ENCODE results near the gene MED15. TPM values are rescaled to one million over a fixed set of nuclear protein-coding genes. Genes with fewer than 3 reads are reported as not detected.

Gene MED15
- total RNA-seq, 1 donor from 2014 or later: 83.6 TPM

DNA sequence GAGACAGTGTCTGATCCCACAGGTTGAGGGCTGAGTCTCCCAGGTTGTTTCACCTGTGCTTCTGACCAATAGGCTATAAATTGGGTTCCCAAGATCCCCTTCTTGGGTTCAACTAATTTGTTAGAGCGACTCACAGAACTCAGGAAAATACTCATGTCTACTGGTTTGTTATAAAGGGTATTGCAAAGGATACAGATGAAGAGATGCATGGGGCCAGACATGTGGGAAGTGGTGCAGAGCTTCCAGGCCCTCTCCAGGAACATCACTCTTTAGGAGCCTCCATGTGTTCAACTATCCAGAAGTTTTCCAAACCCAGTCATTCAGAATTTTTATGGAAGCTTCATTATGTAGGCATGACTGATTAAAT lies 16.5 kb upstream of the MED15 start:
- Mint-ChIP-seq H3K9me3 (ENCODE audit: unreplicated experiment) (peaks cover 11% of the 10 kb centered on the region), H3K36me3 (ENCODE audit: unreplicated experiment) (peaks cover 5% of the 10 kb centered on the region), H3K4me1 (ENCODE audit: low read depth, unreplicated experiment) (peaks cover 9% of the 10 kb centered on the region), H3K4me3 (ENCODE audit: unreplicated experiment) (no peak overlapping the region), H3K27ac (ENCODE audit: unreplicated experiment) (no peak overlapping the region), H3K27me3 (ENCODE audit: unreplicated experiment) (peaks cover 8% of the 10 kb centered on the region)
- TF ChIP-seq, protein P1, sequence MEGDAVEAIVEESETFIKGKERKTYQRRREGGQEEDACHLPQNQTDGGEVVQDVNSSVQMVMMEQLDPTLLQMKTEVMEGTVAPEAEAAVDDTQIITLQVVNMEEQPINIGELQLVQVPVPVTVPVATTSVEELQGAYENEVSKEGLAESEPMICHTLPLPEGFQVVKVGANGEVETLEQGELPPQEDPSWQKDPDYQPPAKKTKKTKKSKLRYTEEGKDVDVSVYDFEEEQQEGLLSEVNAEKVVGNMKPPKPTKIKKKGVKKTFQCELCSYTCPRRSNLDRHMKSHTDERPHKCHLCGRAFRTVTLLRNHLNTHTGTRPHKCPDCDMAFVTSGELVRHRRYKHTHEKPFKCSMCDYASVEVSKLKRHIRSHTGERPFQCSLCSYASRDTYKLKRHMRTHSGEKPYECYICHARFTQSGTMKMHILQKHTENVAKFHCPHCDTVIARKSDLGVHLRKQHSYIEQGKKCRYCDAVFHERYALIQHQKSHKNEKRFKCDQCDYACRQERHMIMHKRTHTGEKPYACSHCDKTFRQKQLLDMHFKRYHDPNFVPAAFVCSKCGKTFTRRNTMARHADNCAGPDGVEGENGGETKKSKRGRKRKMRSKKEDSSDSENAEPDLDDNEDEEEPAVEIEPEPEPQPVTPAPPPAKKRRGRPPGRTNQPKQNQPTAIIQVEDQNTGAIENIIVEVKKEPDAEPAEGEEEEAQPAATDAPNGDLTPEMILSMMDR (IDR thresholded peaks at IDR 0.05; ENCODE audit: partially characterized antibody, unreplicated experiment): no peak
- DNase-seq: no peak

GRCh38 chr22:20491346-20491745 lies 16.1 kb upstream of the MED15 start:
- H3K36me3 Mint-ChIP-seq (ENCODE audit: unreplicated experiment): peaks cover 2% of the 10 kb centered on the region

DNA sequence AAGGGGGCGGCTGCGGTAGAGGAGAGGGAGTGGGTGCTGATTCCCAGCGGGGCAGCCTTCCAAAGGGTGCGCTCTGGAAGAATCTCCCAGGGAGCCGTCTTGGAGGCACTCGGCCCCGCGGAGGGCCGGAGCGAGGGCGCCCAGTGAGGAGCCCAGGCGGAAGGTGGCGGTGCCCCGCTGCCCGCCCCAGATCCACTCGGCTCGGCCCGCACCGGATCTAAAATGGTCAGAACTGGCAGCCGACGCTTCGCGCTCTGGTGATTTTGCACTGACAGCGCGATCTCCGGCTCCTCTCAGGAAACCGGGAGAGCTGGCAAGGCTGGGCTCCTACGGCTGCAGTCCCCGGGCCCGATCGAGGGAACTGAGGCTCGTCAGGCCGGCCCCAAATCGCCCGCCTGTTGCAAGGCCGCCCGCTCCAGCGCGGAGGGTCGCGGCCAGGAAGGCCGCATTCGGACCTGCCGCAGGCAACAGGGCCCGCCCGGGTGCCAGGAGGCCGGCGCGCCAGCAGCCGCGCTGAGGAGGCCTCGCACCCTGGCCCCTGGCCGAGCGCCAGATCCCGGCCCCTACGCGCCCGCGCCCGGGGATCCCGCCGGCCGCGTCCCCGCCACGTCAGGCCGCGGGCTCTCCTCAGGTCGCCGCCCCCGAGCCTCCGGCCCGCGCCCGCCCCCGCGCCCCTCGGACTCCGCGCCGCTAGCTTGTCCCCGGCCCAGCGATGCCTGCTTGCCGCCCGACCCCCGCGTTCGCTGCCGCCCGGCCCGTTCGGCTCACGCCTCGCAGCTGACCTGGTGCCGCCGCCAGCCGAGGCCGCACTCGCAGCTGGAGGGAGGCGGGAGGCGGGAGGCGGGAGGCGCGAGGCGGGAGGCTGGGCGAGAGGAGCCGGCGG lies 12.2 kb upstream of the MED15 start, which contains the start of gene KLHL22:
Gene KLHL22 (minus strand): TSS at position 818 of the 883 bp plus-strand sequence. CDS start 6,584 bp downstream, outside the sequence.
- peaks cover 3% of the 10 kb centered on the region for H3K4me1 Mint-ChIP-seq (ENCODE audit: low read depth, unreplicated experiment)
- no peak for DNase-seq
- peak within 1 kb of the TSS; percentile 87 for H3K4me3 Mint-ChIP-seq (ENCODE audit: unreplicated experiment)
- H3K27me3 Mint-ChIP-seq (ENCODE audit: unreplicated experiment): peaks cover 11% of the 10 kb centered on the region
- TF ChIP-seq, protein P1 (IDR thresholded peaks at IDR 0.05; ENCODE audit: partially characterized antibody, unreplicated experiment): no peak
- H3K9me3 Mint-ChIP-seq (ENCODE audit: unreplicated experiment): peaks cover 9% of the 10 kb centered on the region
- H3K27ac Mint-ChIP-seq (ENCODE audit: unreplicated experiment): peak within 1 kb of the TSS; percentile 64
- no peaks in the 10 kb centered on the region for H3K36me3 Mint-ChIP-seq (ENCODE audit: unreplicated experiment)

More at GRCh38 chr22:20491346-20491745, 16.1 kb upstream of the MED15 start:
- Mint-ChIP-seq H3K9me3 (ENCODE audit: unreplicated experiment) (peaks cover 10% of the 10 kb centered on the region), H3K4me1 (ENCODE audit: low read depth, unreplicated experiment) (peaks cover 9% of the 10 kb centered on the region), H3K4me3 (ENCODE audit: unreplicated experiment) (no peak overlapping the region), H3K27ac (ENCODE audit: unreplicated experiment) (no peak overlapping the region), H3K27me3 (ENCODE audit: unreplicated experiment) (peaks cover 11% of the 10 kb centered on the region)
- TF ChIP-seq, protein P1 (IDR thresholded peaks at IDR 0.05; ENCODE audit: partially characterized antibody, unreplicated experiment): no peak
- no peak for DNase-seq

DNA sequence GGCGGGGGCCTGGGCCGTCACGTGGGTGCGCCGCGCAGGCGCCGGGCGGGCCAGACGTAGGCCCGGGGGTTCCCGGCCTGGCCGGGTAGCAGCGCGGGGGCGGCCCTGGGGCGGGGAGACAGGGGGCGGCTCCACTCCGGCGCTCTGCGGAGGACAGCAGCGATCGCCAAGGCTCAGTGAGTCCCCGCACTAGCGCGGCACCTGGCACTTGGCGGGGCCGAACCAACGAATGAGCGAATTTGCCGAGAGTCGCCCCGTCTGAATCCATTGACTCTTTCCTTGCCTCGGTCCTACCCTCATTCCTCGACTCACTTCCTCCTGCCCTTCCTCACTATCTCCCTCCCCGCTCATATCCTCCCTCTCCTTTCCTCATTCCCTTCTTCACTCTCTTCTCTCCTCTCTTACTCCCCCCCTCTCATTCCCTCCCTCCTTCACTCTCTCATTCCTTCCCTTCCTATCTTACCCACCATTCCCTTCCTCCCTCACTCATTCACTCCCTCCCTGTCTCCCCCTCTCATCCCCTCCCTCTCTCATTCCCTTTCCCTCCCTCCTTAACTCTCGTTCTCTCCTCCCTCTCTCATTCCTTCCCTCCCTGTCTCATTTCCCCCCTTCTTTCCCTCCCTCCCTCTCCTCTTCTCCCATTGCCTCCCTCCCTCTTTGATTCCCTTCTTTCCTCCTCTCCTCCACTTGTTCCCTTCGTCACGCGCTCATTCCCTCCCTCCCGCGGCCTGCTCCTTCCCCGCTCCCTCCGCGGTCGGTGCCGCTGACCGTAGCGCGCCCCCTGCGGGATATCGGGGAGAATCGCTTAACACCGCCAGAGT lies 11.3 kb upstream of the MED15 start:
- no peaks in the 10 kb centered on the region for H3K36me3 Mint-ChIP-seq (ENCODE audit: unreplicated experiment)

More for the DNA sequence above, 11.3 kb upstream of the MED15 start:
- H3K4me3 Mint-ChIP-seq (ENCODE audit: unreplicated experiment): peak overlapping the region; percentile 87
- H3K27me3 Mint-ChIP-seq (ENCODE audit: unreplicated experiment): peaks cover 11% of the 10 kb centered on the region
- peak; percentile 93 for DNase-seq
- H3K9me3 Mint-ChIP-seq (ENCODE audit: unreplicated experiment): peaks cover 9% of the 10 kb centered on the region
- H3K4me1 Mint-ChIP-seq (ENCODE audit: low read depth, unreplicated experiment): peaks cover 3% of the 10 kb centered on the region
- TF ChIP-seq, protein P1 (IDR thresholded peaks at IDR 0.05; ENCODE audit: partially characterized antibody, unreplicated experiment): peak; percentile 86
- H3K27ac Mint-ChIP-seq (ENCODE audit: unreplicated experiment): peak overlapping the region; percentile 64
